Measurements from ENCODE around the gene PGC. TPM values are rescaled to one million over a fixed set of nuclear protein-coding genes. Genes with fewer than 3 reads are reported as not detected.

The PGC gene
- total RNA-seq, 1 donor from 2014 or later = not detected

GRCh38 chr6:41688256-41688965 lies 58.8 kb downstream of the PGC start:
- Mint-ChIP-seq H3K27me3 (ENCODE audit: unreplicated experiment) (peaks cover 10% of the 10 kb centered on the region), H3K4me3 (ENCODE audit: unreplicated experiment) (no peak overlapping the region), H3K4me1 (ENCODE audit: unreplicated experiment) (peaks cover 11% of the 10 kb centered on the region), H3K27ac (ENCODE audit: unreplicated experiment) (no peak overlapping the region), H3K9me3 (ENCODE audit: unreplicated experiment) (no peaks in the 10 kb centered on the region), H3K36me3 (ENCODE audit: low read depth, unreplicated experiment) (no peaks in the 10 kb centered on the region)
- no peak for DNase-seq (ENCODE audit: low spot score)
- TF ChIP-seq CTCF (IDR thresholded peaks at IDR 0.05; ENCODE audit: unreplicated experiment) = no peak

GRCh38 chr6:41687501-41688175 lies 59.6 kb downstream of the PGC start:
- Mint-ChIP-seq H3K4me1 (ENCODE audit: unreplicated experiment) (peaks cover 13% of the 10 kb centered on the region), H3K27ac (ENCODE audit: unreplicated experiment) (no peak overlapping the region), H3K36me3 (ENCODE audit: low read depth, unreplicated experiment) (no peaks in the 10 kb centered on the region), H3K9me3 (ENCODE audit: unreplicated experiment) (no peaks in the 10 kb centered on the region), H3K27me3 (ENCODE audit: unreplicated experiment) (peaks cover 10% of the 10 kb centered on the region), H3K4me3 (ENCODE audit: unreplicated experiment) (no peak overlapping the region)
- no peak for TF ChIP-seq CTCF (IDR thresholded peaks at IDR 0.05; ENCODE audit: unreplicated experiment)
- no peak for DNase-seq (ENCODE audit: low spot score)

Other genes with a start within 250 kb of the PGC start
- gene FOXP4, start 201.0 kb downstream of the PGC start, total RNA-seq (ENCODE audit: unreplicated experiment) = 32.5 TPM
- gene MDFI, start 108.9 kb downstream of the PGC start, total RNA-seq (ENCODE audit: unreplicated experiment) = 285 TPM
- gene TFEB, start 11.8 kb downstream of the PGC start, total RNA-seq (ENCODE audit: unreplicated experiment) = 10.4 TPM
- gene FRS3, start 32.5 kb upstream of the PGC start, total RNA-seq (ENCODE audit: unreplicated experiment) = 8.8 TPM
- 20.7 TPM for gene PRICKLE4, start 33.4 kb upstream of the PGC start, total RNA-seq (ENCODE audit: unreplicated experiment)
- 167 TPM for gene TOMM6, start 40.3 kb upstream of the PGC start, total RNA-seq (ENCODE audit: unreplicated experiment)
- gene USP49, start 148.0 kb upstream of the PGC start, total RNA-seq (ENCODE audit: unreplicated experiment) = 7.1 TPM
- 39.4 TPM for gene MED20, start 173.7 kb upstream of the PGC start, total RNA-seq (ENCODE audit: unreplicated experiment)
- 21.9 TPM for gene BYSL, start 174.1 kb upstream of the PGC start, total RNA-seq (ENCODE audit: unreplicated experiment)
- gene CCND3, start 194.4 kb upstream of the PGC start, total RNA-seq (ENCODE audit: unreplicated experiment) = 39.3 TPM

All from endothelial cell (in vitro differentiated cells).